ENCODE results near the gene TULP1. TPM values are rescaled to one million over a fixed set of nuclear protein-coding genes. Genes with fewer than 3 reads are reported as not detected.

TULP1 gene
- total and polyA plus RNA-seq, 8 donors, result 5.4 to 11.9 (median 7.7) TPM; not detected in 2

DNA sequence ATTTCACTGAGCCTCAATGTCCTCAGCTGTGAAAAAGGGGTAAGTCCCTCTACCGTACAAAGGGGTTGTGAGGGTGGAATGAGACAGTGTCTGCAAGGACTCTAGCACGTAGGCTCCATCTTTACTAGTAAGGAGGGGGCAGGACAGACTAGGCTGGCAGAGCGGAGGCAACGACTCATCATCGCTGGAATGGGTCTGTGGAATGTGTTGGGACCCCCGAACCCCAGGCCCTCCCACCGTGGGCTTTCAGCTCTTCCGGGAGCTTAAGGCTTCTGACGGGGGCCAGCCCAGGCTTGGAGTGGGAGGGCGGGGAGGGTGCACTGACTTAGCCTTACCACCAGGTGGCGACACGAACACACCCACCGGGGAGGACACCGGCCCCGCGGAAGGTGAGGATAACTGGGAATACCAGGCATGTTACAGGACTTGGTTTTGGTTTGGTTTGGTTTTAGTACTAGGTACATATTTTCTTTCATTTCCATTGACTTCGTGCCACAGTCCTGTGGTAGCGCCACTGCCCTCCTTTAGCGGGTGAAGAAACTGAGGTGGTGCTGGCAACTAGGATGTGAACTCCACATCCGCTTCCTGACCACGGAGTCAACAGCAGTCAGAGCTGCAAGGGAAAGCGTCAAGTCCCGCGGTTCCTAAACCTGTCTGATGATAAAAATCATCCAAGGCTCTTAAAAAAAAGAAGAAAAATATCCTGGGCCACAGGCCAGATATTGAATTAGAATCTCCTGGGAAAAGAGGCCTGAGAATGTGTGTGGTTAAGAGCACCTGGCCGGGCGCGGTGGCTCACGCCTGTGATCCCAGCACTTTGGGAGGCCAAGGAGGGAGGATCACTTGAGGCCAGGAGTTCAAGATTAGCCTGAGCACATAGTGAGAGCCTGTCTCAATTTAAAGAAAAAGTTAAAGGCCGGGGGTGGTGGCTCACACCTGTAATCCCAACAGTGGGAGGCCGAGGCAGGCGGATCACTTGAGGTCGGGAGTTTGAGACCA lies 10.3 kb upstream of the TULP1 start:
- Histone ChIP-seq H3K36me3 (no peaks in the 10 kb centered on the region), H3K4me1 (peaks cover 7 to 11% of the 10 kb centered on the region in 2 donors), H3K4me3 (peak overlapping the region in 1 of 2 donors; percentile 13), H3K27ac (no peak overlapping the region), H3K9me3 (no peaks in the 10 kb centered on the region), H3K27me3 (no peaks in the 10 kb centered on the region)
- TF ChIP-seq, protein P1, sequence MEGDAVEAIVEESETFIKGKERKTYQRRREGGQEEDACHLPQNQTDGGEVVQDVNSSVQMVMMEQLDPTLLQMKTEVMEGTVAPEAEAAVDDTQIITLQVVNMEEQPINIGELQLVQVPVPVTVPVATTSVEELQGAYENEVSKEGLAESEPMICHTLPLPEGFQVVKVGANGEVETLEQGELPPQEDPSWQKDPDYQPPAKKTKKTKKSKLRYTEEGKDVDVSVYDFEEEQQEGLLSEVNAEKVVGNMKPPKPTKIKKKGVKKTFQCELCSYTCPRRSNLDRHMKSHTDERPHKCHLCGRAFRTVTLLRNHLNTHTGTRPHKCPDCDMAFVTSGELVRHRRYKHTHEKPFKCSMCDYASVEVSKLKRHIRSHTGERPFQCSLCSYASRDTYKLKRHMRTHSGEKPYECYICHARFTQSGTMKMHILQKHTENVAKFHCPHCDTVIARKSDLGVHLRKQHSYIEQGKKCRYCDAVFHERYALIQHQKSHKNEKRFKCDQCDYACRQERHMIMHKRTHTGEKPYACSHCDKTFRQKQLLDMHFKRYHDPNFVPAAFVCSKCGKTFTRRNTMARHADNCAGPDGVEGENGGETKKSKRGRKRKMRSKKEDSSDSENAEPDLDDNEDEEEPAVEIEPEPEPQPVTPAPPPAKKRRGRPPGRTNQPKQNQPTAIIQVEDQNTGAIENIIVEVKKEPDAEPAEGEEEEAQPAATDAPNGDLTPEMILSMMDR (IDR thresholded peaks at IDR 0.05), result peak; percentile 99
- intact Hi-C loops (cut with DNase I), result loop anchor here in 1 of 2 donors (2.0 kb wide), 1 partner anchor 214 kb away; the partner anchor contains the start of gene ARMC12
- DNase-seq (peak; percentile 51 to 91 (median 73)), ATAC-seq (peak; percentile 99)

DNA sequence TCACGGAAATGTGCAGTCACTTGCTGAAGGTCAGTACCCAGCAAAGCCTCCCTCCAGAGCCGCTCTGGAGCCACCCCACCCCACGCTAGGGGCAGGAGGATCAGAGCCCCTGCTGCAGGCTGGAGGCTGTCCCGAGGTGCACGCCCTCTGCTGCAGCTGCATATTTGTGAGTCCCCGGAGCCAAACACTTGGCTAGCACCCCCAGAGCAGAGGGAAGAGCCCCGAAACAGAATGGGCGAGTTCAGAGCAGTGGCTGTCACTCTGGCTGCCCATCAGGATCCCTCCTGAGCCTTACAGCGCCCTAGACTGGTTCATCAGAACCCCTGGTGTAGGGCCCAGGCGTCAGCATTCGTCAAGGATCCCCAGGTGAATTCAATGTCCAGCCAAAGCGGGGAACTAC lies 9.5 kb upstream of the TULP1 start:
- Histone ChIP-seq H3K36me3 (no peaks in the 10 kb centered on the region), H3K4me1 (peaks cover 7 to 11% of the 10 kb centered on the region in 2 donors), H3K4me3 (no peak overlapping the region), H3K27ac (no peak overlapping the region), H3K9me3 (no peaks in the 10 kb centered on the region), H3K27me3 (no peaks in the 10 kb centered on the region)
- no peak for DNase-seq
- intact Hi-C loops (cut with DNase I), result loop anchor here in 1 of 2 donors (2.0 kb wide), 1 partner anchor 215 kb away; the partner anchor contains the start of gene ARMC12
- no peak for ATAC-seq
- TF ChIP-seq, protein P1 (IDR thresholded peaks at IDR 0.05), result no peak

DNA sequence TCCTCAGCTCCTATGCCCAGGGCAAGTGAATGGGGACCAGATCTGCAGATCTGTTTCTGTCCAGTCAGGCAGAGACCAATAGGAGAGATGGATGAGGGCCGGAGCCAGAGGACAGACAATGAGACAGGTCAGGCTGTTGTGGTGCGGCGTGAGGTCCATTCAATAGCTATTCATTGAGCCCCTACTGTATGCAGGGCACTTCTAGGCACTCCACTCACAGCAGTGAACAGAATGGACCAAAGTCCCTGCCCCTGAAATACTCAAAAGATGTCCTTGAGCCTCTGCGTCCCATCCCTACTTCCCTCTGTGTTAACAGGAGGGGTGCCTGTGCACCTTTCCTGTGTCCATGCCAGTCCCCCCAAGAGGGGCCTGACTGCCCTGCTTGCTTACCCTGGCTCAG lies 8.5 kb upstream of the TULP1 start:
- ATAC-seq, result no peak
- intact Hi-C loops (cut with DNase I), result no loop called here
- Histone ChIP-seq H3K9me3 (no peaks in the 10 kb centered on the region), H3K27ac (no peak overlapping the region), H3K4me1 (peaks cover 7 to 11% of the 10 kb centered on the region in 2 donors), H3K36me3 (no peaks in the 10 kb centered on the region), H3K4me3 (no peak overlapping the region), H3K27me3 (no peaks in the 10 kb centered on the region)
- TF ChIP-seq, protein P1 (IDR thresholded peaks at IDR 0.05), result no peak
- no peak for DNase-seq

DNA sequence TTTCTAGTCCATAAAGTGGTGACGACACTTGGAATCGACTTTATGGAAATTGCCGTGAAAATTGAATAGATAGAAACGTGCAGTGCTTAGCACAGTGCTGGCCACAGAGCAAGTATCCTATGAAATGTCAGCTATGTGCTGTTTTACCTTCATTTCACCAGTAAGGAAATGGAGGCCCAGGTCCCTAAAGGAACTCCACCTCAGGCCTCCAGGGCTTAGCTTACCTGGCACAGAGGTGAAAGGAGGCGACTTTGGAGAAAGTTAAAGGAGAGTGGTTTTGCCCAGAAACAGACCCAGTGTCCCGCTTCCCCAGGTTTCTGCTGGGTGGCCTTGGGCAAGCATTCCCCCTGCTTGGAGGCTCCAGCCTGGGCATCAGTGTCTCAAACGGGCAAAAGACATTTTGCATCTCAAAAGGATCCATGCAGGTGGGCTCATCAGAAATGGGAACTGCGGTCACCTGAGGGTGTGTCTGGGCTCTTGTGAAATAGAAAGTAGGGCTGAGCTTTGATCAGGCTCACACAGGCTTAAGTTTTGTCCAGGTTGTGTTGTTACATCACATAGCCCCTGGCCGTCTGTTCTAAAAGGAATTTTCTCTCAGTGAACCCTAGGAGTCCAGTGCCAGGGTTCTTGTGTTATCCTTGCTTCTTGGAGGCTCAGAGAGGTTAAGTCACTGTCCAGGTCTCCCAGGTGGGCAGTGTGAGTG lies 6.8 kb upstream of the TULP1 start:
- Histone ChIP-seq H3K4me3 (no peak overlapping the region), H3K27me3 (no peaks in the 10 kb centered on the region), H3K27ac (no peak overlapping the region), H3K4me1 (peaks cover 7 to 11% of the 10 kb centered on the region in 2 donors), H3K9me3 (no peaks in the 10 kb centered on the region), H3K36me3 (no peaks in the 10 kb centered on the region)
- TF ChIP-seq, protein P1 (IDR thresholded peaks at IDR 0.05), result no peak
- intact Hi-C loops (cut with DNase I), result no loop called here
- ATAC-seq (no peak), DNase-seq (no peak)

Data from left lung (tissue), 10 donors.